Transverse colon (tissue), 4 donors: Measurements from ENCODE around the gene GTF3C5.

ENCODE experiments used
- CTCF ChIP-seq, 5 experiments: fragments of 200-600 bp in 3 of 5; fragments of 450-650 bp in 2 of 5; sonication (generic) in 3 of 5; IDR thresholded peaks; 1 replicate in 2 of 5; 2 replicates in 3 of 5; pipeline ENCODE4 v1.5.1; 2016 to 2017; ENCODE audit warnings: antibody characterized with exemption in 5 of 5, inconsistent platforms in 3 of 5, mild to moderate bottlenecking in 2 of 5, moderate library complexity in 1 of 5
- EP300 ChIP-seq: sonication (generic); formaldehyde crosslinking; IDR thresholded peaks from one replicate; pipeline ENCODE4 v1.6.1; 2017; ENCODE audit warnings: antibody characterized with exemption, low read depth
- POLR2A ChIP-seq: fragments of 450-650 bp; IDR thresholded peaks from one replicate; pipeline ENCODE4 v1.6.1; 2016; ENCODE audit warnings: antibody characterized with exemption, mild to moderate bottlenecking, moderate library complexity
- POLR2AphosphoS5 ChIP-seq, 3 donors: sonication (generic); formaldehyde crosslinking; IDR thresholded peaks; one replicate each; pipeline ENCODE4 v1.6.1; 2016; ENCODE audit warnings: antibody characterized with exemption in 3 of 3

GRCh38 chr9:132985071-132985350 lies 45.8 kb upstream of the GTF3C5 start:
- TF ChIP-seq CTCF (IDR thresholded peaks at IDR 0.05) = no peak
- TF ChIP-seq POLR2AphosphoS5 (IDR thresholded peaks at IDR 0.05) = no peak
- TF ChIP-seq POLR2A = no peak
- no peak for TF ChIP-seq EP300
